ENCODE results near the gene CCDC88B.

DNA sequence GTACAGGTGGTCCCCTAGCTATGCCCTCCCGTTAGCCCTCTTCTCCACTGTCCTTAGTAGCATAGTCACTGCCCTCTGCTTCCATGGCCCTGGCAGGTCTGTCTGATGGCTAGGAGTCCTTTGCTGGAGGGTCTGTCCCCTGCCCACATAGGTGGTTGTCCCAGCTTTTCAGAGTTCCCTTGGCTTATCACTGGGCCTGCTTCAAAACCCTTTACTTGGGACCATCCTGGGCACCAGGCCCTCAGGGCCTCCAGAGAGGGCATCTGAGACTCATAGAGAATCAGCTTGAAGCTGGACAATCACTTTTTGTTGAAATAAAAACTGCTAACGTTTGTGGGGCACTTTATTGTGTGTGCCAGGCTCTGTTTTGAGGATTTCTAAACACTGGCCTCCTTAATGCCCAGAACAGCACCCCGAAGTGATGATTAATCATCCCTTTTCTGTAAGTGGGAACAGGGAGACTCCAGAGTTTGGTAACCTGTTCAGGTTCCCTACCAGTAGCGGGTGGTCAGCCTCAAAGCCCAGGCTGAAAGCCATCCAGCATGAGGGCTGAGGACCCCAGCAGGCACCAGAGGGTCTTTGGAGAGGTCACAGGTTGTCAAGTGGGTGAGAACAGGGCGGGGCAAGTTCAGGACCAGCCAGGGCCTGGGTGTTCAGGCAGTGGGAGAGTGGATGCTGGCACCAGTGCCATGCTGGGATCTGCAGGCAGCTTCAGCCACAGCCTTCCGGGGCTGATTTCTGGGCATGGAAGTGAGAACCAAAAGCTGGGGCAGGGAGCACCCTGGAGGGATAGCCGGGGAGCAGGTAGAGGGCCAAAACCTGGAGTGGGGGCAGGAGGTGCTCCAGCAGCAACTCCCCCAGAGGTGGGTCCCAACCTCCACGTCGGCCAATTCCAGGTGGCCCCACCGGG is 49.4 kb upstream of the CCDC88B start:
- no peak for TF ChIP-seq SETDB1 (IDR thresholded peaks at IDR 0.05; ENCODE audit: low read length)
- no peak for TF ChIP-seq SIX5 (IDR thresholded peaks at IDR 0.05; ENCODE audit: borderline replicate concordance in 1 of 2, insufficient read depth in 1 of 2, low read depth in 1 of 2, low read length in 2 of 2)
- TF ChIP-seq, protein P1, sequence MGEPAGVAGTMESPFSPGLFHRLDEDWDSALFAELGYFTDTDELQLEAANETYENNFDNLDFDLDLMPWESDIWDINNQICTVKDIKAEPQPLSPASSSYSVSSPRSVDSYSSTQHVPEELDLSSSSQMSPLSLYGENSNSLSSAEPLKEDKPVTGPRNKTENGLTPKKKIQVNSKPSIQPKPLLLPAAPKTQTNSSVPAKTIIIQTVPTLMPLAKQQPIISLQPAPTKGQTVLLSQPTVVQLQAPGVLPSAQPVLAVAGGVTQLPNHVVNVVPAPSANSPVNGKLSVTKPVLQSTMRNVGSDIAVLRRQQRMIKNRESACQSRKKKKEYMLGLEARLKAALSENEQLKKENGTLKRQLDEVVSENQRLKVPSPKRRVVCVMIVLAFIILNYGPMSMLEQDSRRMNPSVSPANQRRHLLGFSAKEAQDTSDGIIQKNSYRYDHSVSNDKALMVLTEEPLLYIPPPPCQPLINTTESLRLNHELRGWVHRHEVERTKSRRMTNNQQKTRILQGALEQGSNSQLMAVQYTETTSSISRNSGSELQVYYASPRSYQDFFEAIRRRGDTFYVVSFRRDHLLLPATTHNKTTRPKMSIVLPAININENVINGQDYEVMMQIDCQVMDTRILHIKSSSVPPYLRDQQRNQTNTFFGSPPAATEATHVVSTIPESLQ (CRISPR knock-in tag; IDR thresholded peaks at IDR 0.05): no peak
- no peak for TF ChIP-seq ARNT (IDR thresholded peaks at IDR 0.05)
- TF ChIP-seq EZH2 (IDR thresholded peaks at IDR 0.05; ENCODE audit: borderline replicate concordance, low read depth, low read length): no peak
- TF ChIP-seq RAD21 (CRISPR knock-in tag; conservative IDR thresholded peaks at IDR 0.05 in 1 of 2, IDR thresholded peaks at IDR 0.05 in 1 of 2): no peak
- TF ChIP-seq SRSF3 (IDR thresholded peaks at IDR 0.05; ENCODE audit: insufficient read depth, low read length): no peak
- TF ChIP-seq, protein P2, sequence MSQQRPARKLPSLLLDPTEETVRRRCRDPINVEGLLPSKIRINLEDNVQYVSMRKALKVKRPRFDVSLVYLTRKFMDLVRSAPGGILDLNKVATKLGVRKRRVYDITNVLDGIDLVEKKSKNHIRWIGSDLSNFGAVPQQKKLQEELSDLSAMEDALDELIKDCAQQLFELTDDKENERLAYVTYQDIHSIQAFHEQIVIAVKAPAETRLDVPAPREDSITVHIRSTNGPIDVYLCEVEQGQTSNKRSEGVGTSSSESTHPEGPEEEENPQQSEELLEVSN (IDR thresholded peaks at IDR 0.05; ENCODE audit: borderline replicate concordance in 1 of 2, extremely low read depth in 1 of 2, insufficient read depth in 1 of 2, insufficient read length in 1 of 2, low read depth in 1 of 2, low read length in 1 of 2, poor library complexity in 1 of 2, severe bottlenecking in 1 of 2): no peak
- no peak for TF ChIP-seq ZBTB40 (IDR thresholded peaks at IDR 0.05)
- TF ChIP-seq ZBTB40 (CRISPR knock-in tag; IDR thresholded peaks at IDR 0.05): no peak
- TF ChIP-seq CTCF (IDR thresholded peaks at IDR 0.05 in 2 of 3, conservative IDR thresholded peaks at IDR 0.05 in 1 of 3; ENCODE audit: insufficient read depth in 2 of 3, low read depth in 1 of 3, low read length in 3 of 3): no peak
- no peak for TF ChIP-seq ATF7 (IDR thresholded peaks at IDR 0.05)
- TF ChIP-seq, protein P3, sequence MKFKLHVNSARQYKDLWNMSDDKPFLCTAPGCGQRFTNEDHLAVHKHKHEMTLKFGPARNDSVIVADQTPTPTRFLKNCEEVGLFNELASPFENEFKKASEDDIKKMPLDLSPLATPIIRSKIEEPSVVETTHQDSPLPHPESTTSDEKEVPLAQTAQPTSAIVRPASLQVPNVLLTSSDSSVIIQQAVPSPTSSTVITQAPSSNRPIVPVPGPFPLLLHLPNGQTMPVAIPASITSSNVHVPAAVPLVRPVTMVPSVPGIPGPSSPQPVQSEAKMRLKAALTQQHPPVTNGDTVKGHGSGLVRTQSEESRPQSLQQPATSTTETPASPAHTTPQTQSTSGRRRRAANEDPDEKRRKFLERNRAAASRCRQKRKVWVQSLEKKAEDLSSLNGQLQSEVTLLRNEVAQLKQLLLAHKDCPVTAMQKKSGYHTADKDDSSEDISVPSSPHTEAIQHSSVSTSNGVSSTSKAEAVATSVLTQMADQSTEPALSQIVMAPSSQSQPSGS (CRISPR knock-in tag; IDR thresholded peaks at IDR 0.05): no peak
